Fibroblast of lung (primary cell): ENCODE measurements around the gene CRADD.

Source experiments
- CTCF ChIP-seq, 2 donors: IDR thresholded peaks in 1 of 2; conservative IDR thresholded peaks in 1 of 2; 1 replicate in 1 of 2; 2 replicates in 1 of 2; pipeline ENCODE4 v1.5.1; 2011 to 2012; ENCODE audit warnings: low read length in 2 of 2, control low read depth in 1 of 2, inconsistent platforms in 1 of 2, low read depth in 1 of 2, mild to moderate bottlenecking in 1 of 2
- EZH2 ChIP-seq: IDR thresholded peaks from 2 replicates; pipeline ENCODE4 v1.5.1; 2012; ENCODE audit warnings: low read length, control low read depth, mild to moderate bottlenecking; ENCODE audit errors: missing control alignments

GRCh38 chr12:93742110-93742934 is 65.1 kb downstream of the CRADD start:
- TF ChIP-seq CTCF (conservative IDR thresholded peaks at IDR 0.05 in 1 of 2, IDR thresholded peaks at IDR 0.05 in 1 of 2; ENCODE audit: low read depth in 1 of 2, low read length in 2 of 2), result peak in 1 of 2 donors; percentile 40
- TF ChIP-seq EZH2, result no peak
